SW 1271 (cell line): Measurements from ENCODE around the gene SETD4.

Experiments
- DNase-seq, 2 experiments: peaks; one replicate each; lab custom pipeline; 2025; lab: John Stamatoyannopoulos, UW

The SETD4 gene

DNA sequence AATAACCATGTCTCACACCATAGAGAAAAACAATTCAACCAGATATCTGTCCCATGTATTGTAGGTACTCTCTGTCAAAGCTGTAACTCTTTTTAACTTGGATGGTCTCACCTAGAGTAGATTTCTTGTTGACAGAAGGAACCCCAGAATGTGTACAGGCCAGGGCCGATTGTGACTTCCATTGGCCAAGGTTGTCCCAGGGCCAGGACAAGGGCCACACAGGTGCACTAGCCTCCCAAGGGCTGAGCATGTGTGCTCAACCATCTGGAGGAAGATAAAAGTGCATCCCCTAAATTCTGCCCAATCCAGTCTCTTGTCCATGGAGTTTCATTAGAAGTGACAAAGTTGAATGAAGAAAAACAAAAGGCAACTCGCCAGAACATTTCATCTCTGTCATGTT lies 51.8 kb downstream of the SETD4 start:
- DNase-seq = no peak

- DNase-seq = no peak
Observed at GRCh38 chr21:36005879-36006400, 54.4 kb downstream of the SETD4 start.

- peak; percentile 21 to 74 for DNase-seq
Observed at GRCh38 chr21:36005018-36005417, 55.3 kb downstream of the SETD4 start.

GRCh38 chr21:36004441-36004840 lies 55.9 kb downstream of the SETD4 start:
- DNase-seq = no peak

- DNase-seq = no peak
Observed at GRCh38 chr21:36003776-36004175, 56.5 kb downstream of the SETD4 start.

- no peak for DNase-seq
Observed at GRCh38 chr21:35996217-35996616, 64.1 kb downstream of the SETD4 start.

GRCh38 chr21:35995522-35996088 lies 64.7 kb downstream of the SETD4 start:
- no peak for DNase-seq

DNA sequence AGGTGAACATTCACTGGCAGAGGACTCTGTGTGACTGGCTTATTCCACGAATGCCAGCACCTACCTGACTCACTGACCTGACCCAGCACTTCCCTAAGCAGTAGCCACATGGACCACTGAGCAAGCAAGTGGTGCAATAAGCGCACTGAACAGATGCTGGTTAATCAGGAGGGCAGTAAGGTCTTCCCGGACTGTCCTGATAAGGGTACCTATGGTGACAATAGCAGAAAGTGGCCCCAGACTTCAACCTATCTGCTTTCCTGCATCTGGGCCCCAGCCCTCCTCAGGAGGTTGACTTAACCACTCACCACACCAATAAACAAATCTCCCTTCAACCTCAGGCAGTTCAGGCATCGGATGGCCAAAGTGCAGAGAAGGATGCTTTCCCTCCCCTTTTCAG lies 65.7 kb downstream of the SETD4 start:
- DNase-seq = no peak

DNA sequence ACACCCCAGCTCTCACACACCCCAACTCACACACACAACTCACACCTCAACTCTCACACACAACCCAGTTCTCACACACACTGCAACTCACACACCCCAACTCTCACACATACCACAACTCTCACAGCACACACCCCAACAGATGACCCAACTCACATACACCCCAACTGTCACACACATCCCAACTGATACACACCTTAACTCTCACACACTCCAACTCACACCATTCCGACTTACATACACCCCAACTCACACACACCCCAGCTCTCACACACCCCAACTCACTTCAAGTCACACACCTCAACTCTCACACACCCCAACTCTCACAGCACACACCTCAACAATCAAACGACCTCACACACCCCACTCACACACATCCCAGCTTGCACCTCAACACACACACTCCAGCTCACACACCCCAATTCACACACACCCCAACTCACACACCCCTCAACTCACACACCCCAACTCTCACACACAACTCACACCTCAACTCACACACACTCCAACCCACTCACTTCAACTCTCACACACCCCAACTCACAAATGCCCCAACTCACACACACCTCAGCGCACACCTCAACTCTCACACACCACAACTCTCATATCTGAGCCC lies 66.3 kb downstream of the SETD4 start:
- DNase-seq = no peak

- DNase-seq = no peak
Observed at GRCh38 chr21:35991131-35991530, 69.2 kb downstream of the SETD4 start.

DNA sequence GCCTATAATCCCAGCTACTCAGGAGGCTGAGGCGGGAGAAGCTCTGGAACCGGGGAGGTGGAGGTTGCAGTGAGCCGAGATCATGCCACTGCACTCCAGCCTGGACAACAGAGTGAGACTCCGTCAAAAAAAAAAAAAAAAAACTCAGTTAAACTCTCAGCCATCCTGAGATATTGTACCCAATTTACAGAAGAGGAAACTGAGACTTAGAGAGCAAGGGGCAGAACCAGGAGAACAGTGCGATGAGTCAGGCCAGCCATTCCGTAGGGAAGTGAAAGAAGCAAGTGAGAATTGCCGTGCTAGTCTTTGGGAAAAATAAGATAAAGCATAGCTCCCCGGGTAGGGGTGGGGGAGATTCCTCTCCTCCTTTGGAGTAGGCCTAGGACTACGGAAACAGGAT lies 69.7 kb downstream of the SETD4 start:
- no peak for DNase-seq

GRCh38 chr21:35989138-35989735 lies 71.1 kb downstream of the SETD4 start:
- DNase-seq = no peak

DNA sequence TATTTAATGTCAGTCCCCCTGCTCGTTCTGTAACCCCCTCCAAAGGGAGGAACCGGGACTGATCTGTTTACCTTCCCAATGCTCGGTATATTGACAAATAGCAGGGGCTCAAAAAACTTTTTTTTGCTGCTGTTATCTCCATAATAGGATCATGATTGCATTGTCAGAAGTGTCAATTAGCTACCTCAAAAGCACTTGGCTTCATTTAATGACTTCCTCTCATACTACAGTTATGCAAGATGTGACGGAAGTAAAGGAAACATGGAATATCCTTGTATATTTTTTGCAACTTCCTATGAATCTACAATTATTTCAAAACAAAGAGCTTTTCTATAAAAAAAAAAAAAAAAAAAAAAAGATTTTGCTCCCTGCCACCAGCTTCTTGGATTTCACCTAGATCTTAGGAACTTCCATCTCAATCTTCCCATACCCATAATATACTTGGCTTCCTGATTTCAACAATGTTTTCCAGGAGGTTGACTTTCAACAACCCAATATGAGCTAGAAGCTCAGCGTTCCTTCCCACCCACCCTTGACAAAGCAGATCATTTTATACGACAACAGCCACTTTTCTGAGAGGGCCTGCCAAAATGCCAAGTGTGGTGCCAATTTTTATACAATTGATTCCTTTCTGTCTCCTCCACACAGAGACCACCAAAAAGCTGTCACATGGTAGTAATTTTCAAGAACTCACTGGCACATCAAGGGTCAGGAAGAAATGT lies 71.7 kb downstream of the SETD4 start:
- DNase-seq = no peak

DNA sequence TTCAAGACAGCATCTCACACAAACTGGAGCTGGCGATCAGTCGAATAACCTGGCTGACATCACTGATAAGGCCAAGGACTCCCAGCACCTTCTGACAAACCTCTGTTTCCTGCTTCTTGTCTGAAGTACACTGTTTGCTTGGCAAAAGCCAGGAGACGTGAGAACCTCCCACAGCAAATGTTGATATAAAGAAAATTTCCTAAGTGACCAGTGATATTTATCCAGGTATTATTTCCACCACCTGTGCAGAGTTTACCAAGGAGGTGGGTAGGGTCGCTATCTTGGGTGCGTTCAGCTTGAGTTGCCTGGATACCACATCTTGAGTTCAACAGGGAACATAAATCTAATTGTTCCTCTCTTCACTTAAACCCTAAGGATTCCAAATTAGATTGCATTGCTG lies 72.9 kb downstream of the SETD4 start:
- DNase-seq = no peak

GRCh38 chr21:35984654-35985361 lies 75.5 kb downstream of the SETD4 start:
- DNase-seq = no peak
